Stimulated activated naive CD8-positive, alpha-beta T cell treated with anti-CD3 and anti-CD28 coated beads, Interleukin-15, Interleukin-2, amounts not matched to agents 100 ng/mL and 50 ng/mL, for 24 hours (primary cell): ENCODE data around the gene YWHAG.
"Not testable (repeated sequence)": the region's sequence is repeated elsewhere in the genome, so short reads cannot be mapped to it uniquely, and the experiment has no call there.

ENCODE experiments used
- H3K27ac Mint-ChIP-seq: one replicate; pipeline ENCODE4 v1.8.0; 2021; ENCODE audit warnings: mild to moderate bottlenecking, mixed read lengths
- H3K27me3 Mint-ChIP-seq: one replicate; pipeline ENCODE4 v1.8.0; 2021; ENCODE audit warnings: mixed read lengths
- H3K36me3 Mint-ChIP-seq: one replicate; pipeline ENCODE4 v1.8.0; 2021; ENCODE audit warnings: low read depth, mixed read lengths
- H3K4me1 Mint-ChIP-seq: one replicate; pipeline ENCODE4 v1.8.0; 2021; ENCODE audit warnings: low read depth, mixed read lengths
- H3K4me3 Mint-ChIP-seq: one replicate; pipeline ENCODE4 v1.8.0; 2021; ENCODE audit warnings: mild to moderate bottlenecking, mixed read lengths
- H3K9me3 Mint-ChIP-seq: one replicate; pipeline ENCODE4 v1.8.0; 2021; ENCODE audit warnings: mixed read lengths

Gene YWHAG

DNA sequence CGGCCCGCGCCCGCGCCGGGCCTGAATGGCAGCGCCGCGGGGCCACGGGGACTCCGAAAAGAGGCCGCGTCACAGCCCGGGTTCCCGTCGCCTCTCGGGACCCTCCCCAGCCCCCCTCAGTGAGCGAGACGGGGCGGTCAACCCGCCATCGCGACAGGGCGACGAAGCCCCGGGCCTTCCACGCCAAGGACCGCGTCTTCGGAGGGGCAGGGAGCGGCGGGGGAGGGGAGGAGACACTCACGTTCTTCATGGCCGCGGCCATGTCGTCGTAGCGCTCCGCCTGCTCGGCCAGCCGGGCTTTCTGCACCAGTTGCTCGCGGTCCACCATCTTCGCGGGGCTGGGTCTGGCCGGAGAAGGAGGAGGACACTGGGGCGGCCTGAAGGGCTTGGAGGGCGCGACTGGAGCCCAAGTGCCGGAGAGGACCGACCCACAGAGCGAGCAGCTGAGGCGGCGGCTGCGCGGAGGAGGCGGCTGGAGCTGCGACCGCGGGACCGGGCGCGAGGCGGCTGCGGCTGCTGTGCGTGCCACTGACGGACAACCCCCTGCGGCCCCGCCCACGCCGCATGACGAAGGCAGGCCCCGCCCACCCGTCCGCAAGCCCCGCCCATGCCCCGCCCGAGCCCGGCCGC, at the start of gene YWHAG:
Gene YWHAG, minus strand, starts transcription at position 511 of the 630 bp plus-strand sequence. Its CDS starts 183 bp downstream, at position 328.
- H3K4me1 Mint-ChIP-seq, result peaks cover 46% of the 10 kb centered on the region
- peaks cover 44% of the 10 kb centered on the region for H3K36me3 Mint-ChIP-seq

GRCh38 chr7:76408121-76408560, 49.4 kb upstream of the YWHAG start:
- H3K27me3 Mint-ChIP-seq, result no peaks in the 10 kb centered on the region
- H3K4me1 Mint-ChIP-seq, result peaks cover 5% of the 10 kb centered on the region
- no peak overlapping the region for H3K27ac Mint-ChIP-seq
- no peak overlapping the region for H3K4me3 Mint-ChIP-seq
- H3K36me3 Mint-ChIP-seq, result no peaks in the 10 kb centered on the region
- H3K9me3 Mint-ChIP-seq, result no peaks in the 10 kb centered on the region

More for the DNA sequence above, at the start of gene YWHAG:
- peaks cover 4% of the 10 kb centered on the region for H3K27me3 Mint-ChIP-seq
- no peaks in the 10 kb centered on the region for H3K9me3 Mint-ChIP-seq
- H3K27ac Mint-ChIP-seq, result peak within 1 kb of the TSS; percentile 98
- H3K4me3 Mint-ChIP-seq, result peak within 1 kb of the TSS; percentile 92

GRCh38 chr7:76407718-76408117, 48.9 kb upstream of the YWHAG start:
- Mint-ChIP-seq H3K4me3 (no peak overlapping the region), H3K36me3 (no peaks in the 10 kb centered on the region), H3K4me1 (peaks cover 5% of the 10 kb centered on the region), H3K9me3 (no peaks in the 10 kb centered on the region), H3K27ac (no peak overlapping the region), H3K27me3 (no peaks in the 10 kb centered on the region)

DNA sequence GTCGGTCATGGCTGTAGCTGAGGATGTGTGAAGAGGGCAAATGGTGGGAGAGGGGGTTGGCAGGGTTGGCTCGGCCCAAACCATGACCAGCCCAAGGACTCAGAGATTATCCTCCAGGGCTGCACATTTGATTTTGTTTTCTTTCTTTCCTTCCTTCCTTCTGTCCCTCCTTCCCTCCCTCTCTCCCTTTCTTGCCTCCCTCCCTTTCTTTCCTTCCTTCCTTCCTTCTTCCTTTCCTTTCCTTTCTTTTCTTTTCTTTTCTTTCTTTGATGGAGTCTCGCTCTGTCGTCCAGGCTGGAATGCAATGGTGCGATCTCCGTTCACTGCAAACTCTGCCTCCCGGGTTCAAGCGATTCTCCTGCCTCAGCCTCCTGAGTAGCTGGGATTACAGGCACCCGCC, 46.9 kb upstream of the YWHAG start:
- Mint-ChIP-seq H3K4me1 (peaks cover 5% of the 10 kb centered on the region), H3K4me3 (no peak overlapping the region), H3K27me3 (no peaks in the 10 kb centered on the region), H3K9me3 (no peaks in the 10 kb centered on the region), H3K36me3 (no peaks in the 10 kb centered on the region), H3K27ac (no peak overlapping the region)

DNA sequence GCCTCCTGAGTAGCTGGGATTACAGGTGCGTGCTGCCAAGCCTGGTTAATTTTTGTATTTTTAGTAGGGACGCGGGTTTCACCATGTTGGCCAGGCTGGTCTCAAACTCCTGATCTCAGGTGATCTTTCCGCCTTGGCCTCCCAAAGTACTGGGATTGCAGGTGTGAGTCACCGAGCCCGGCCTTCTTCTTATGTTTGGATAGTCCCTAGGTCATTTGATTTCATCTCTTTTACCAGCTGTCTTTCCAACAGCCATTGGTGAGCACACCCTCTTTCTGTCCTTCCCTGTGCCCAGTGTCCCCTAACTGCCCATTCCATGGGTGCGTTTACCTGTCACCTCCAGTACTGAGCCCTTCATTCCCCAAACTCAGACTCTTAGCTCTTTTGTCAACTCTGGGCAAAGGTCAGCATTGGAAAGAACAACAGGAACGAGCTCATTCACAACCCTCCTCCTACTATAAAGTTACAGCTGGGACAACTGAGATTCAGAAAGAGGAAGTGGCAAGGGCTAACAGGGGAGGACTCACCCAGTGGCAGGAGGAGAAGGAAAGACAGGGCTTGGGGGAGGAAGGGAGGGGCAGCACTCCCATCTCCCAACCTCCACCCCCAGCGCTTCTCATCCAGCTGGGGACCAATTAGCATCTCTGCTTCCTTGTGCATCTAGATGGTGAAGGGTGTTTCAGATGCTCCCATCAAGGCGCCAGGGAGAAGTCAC, 45.1 kb upstream of the YWHAG start:
- Mint-ChIP-seq H3K4me1 (peaks cover 5% of the 10 kb centered on the region), H3K36me3 (no peaks in the 10 kb centered on the region), H3K9me3 (no peaks in the 10 kb centered on the region), H3K4me3 (no peak overlapping the region), H3K27me3 (no peaks in the 10 kb centered on the region), H3K27ac (no peak overlapping the region)

DNA sequence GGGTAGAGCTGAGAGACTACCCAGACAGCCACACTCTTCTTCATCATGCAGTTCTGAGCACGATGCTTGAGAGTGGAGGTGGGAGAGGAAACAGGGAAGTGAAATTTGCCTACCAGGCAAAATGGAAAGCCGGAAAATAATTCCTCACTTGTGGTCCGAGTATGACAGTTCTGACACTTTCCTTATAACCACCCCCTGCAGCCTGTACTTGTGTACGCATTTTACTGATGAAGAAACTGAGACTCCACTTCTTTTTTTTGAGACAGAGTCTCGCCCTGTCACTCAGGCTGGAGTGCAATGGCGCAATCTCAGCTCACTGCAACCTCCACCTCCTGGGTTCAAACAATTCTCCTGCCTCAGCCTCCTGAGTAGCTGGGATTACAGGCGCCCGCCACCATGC, 44.3 kb upstream of the YWHAG start:
- H3K4me1 Mint-ChIP-seq, H3K27me3 Mint-ChIP-seq, H3K9me3 Mint-ChIP-seq, H3K27ac Mint-ChIP-seq, H3K36me3 Mint-ChIP-seq, H3K4me3 Mint-ChIP-seq: not testable (repeated sequence)

GRCh38 chr7:76400248-76400647, 41.5 kb upstream of the YWHAG start:
- H3K36me3 Mint-ChIP-seq, result no peaks in the 10 kb centered on the region
- peaks cover 21% of the 10 kb centered on the region for H3K4me1 Mint-ChIP-seq
- no peak overlapping the region for H3K27ac Mint-ChIP-seq
- H3K4me3 Mint-ChIP-seq, result no peak overlapping the region
- no peaks in the 10 kb centered on the region for H3K27me3 Mint-ChIP-seq
- H3K9me3 Mint-ChIP-seq, result no peaks in the 10 kb centered on the region

DNA sequence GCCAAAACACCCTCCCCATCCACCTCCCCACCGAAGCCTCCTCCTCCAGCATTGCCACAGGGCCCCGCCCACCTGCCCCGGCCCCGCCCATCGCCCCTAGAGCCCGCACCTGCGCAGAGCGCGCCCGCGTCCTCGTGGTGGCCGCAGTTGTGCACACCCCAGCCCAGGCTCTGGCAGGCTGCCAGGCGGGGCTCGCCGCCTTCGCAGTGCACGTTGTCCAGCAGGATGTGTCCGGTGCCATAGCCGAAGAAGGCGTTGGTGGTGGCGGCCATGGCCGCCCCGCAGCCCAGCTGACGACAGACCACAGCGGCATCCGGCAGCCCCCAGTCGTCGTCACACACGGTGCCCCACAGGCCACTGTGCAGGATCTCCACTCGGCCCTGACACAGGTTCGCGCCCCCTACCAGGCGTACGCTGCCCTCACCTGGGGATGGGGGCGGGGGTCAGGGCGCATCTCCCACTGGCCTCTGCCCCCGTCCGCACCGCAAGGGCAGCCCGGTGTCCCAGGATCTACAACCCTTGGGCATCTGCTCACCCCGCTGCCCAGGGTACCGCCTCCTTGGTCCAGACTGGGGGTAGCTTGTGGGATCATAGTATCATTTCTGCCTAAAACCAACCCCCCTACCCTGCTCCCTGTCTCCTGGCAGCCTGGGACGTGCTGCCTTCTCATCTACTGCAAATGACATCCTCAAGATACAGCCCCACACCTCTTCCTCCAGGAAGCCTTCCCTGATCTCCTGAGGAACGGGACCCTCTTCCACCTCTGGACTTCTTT, 38.8 kb upstream of the YWHAG start:
- no peaks in the 10 kb centered on the region for H3K27me3 Mint-ChIP-seq
- H3K4me1 Mint-ChIP-seq, result peaks cover 25% of the 10 kb centered on the region
- H3K4me3 Mint-ChIP-seq, result peak overlapping the region; percentile 89
- H3K9me3 Mint-ChIP-seq, result no peaks in the 10 kb centered on the region
- H3K27ac Mint-ChIP-seq, result peak overlapping the region; percentile 92
- no peaks in the 10 kb centered on the region for H3K36me3 Mint-ChIP-seq

- Mint-ChIP-seq H3K9me3 (no peaks in the 10 kb centered on the region), H3K36me3 (no peaks in the 10 kb centered on the region), H3K27ac (no peak overlapping the region), H3K27me3 (no peaks in the 10 kb centered on the region), H3K4me3 (peak overlapping the region; percentile 89), H3K4me1 (peaks cover 28% of the 10 kb centered on the region)
Observed at GRCh38 chr7:76396864-76397263, 38.1 kb upstream of the YWHAG start.

GRCh38 chr7:76395965-76396726, 37.4 kb upstream of the YWHAG start:
- Mint-ChIP-seq H3K36me3 (no peaks in the 10 kb centered on the region), H3K4me3 (no peak overlapping the region), H3K27me3 (no peaks in the 10 kb centered on the region)

DNA sequence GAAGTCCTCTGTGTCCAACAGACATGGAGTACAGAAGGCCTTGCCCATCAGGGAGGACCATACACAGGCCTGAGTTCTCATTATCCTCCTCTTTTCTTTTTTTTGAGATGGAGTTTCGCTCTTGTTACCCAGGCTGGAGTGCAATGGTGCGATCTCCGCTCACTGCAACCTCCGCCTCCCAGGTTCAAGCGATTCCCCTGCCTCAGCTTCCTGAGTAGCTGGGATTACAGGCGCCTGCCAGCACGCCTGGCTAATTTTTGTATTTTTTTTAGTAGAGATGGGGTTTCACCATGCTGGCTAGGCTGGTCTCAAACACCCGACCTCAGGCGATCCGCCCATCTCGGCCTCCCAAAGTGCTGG, 36.8 kb upstream of the YWHAG start:
- not testable (repeated sequence) for H3K4me3 Mint-ChIP-seq, H3K27ac Mint-ChIP-seq, H3K36me3 Mint-ChIP-seq, H3K9me3 Mint-ChIP-seq, H3K27me3 Mint-ChIP-seq
- peaks cover 28% of the 10 kb centered on the region for H3K4me1 Mint-ChIP-seq

More at GRCh38 chr7:76395965-76396726, 37.4 kb upstream of the YWHAG start:
- Mint-ChIP-seq H3K9me3 (no peaks in the 10 kb centered on the region), H3K27ac (no peak overlapping the region), H3K4me1 (peaks cover 28% of the 10 kb centered on the region)

DNA sequence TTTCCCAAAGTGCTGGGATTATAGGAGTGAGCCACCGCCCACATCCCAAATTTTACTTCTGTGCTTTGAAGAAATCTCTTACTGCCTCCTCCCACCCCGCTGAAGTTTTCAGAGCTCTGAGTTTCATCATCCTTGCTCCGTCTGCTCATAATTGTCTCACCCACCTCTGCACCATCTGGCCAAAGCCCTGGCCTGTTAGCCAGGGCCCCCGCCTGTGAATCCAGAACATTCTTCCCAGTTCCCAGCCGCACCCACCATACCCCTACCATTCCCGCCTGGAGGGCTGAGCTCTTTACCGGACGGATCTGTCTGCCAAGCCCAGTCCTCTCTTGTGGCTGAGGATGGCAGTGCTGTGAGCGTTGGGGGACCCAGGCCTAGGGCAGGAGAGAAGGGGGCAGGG, 36.2 kb upstream of the YWHAG start:
- no peaks in the 10 kb centered on the region for H3K27me3 Mint-ChIP-seq
- H3K27ac Mint-ChIP-seq, result no peak overlapping the region
- no peaks in the 10 kb centered on the region for H3K36me3 Mint-ChIP-seq

GRCh38 chr7:76393116-76394031, 34.6 kb upstream of the YWHAG start:
- Mint-ChIP-seq H3K36me3 (no peaks in the 10 kb centered on the region), H3K4me3 (peak overlapping the region; percentile 84), H3K27me3 (no peaks in the 10 kb centered on the region), H3K9me3 (no peaks in the 10 kb centered on the region), H3K27ac (peak overlapping the region; percentile 98), H3K4me1 (peaks cover 33% of the 10 kb centered on the region)

More for the DNA sequence above, 36.2 kb upstream of the YWHAG start:
- Mint-ChIP-seq H3K4me3 (no peak overlapping the region), H3K9me3 (no peaks in the 10 kb centered on the region), H3K4me1 (peaks cover 28% of the 10 kb centered on the region)
